WTC11 (cell line): Measurements from ENCODE around the gene RRP1. TPM values are rescaled to one million over a fixed set of nuclear protein-coding genes. Genes with fewer than 3 reads are reported as not detected.

ENCODE experiments used
- ATAC-seq: fragments of 200-7000 bp; cut with Tn5 transposase; 2 replicates; pipeline ENCODE4 v1.10.0; 2021; ENCODE audit warnings: mild to moderate bottlenecking, moderate library complexity
- CTCF ChIA-PET: fragments of 300-600 bp; sonication (Branson Sonifier 250); formaldehyde crosslinking; loops from one replicate; lab custom pipeline; 2021; ENCODE audit warnings: antibody characterized with exemption; lab: Charles Lee
- POLR2A ChIA-PET: fragments of 350-600 bp; sonication (Branson Sonifier 250); formaldehyde crosslinking; loops from one replicate; lab custom pipeline; 2021; ENCODE audit warnings: antibody characterized with exemption; lab: Charles Lee
- DNase-seq: peaks from one replicate; pipeline ENCODE4 v3.0.0; 2021; ENCODE audit warnings: low spot score
- H3K27ac Mint-ChIP-seq: 2 replicates; pipeline ENCODE4 v1.8.0; 2021; ENCODE audit warnings: mixed read lengths
- H3K27me3 Mint-ChIP-seq: 2 replicates; pipeline ENCODE4 v1.8.0; 2021; ENCODE audit warnings: low read depth, mild to moderate bottlenecking, moderate library complexity, mixed read lengths
- H3K36me3 Mint-ChIP-seq: 2 replicates; pipeline ENCODE4 v1.8.0; 2021; ENCODE audit warnings: mixed read lengths
- H3K4me1 Mint-ChIP-seq: 2 replicates; pipeline ENCODE4 v1.8.0; 2022; ENCODE audit warnings: mixed read lengths
- H3K4me3 Mint-ChIP-seq: 2 replicates; pipeline ENCODE4 v1.8.0; 2021; ENCODE audit warnings: mild to moderate bottlenecking, moderate library complexity, mixed read lengths
- H3K9me3 Mint-ChIP-seq: 2 replicates; pipeline ENCODE4 v1.8.0; 2021; ENCODE audit warnings: mixed read lengths
- ATF1 ChIP-seq: sonication (generic); formaldehyde crosslinking; IDR thresholded peaks from 2 replicates; pipeline ENCODE4 v1.8.1; 2023; ENCODE audit warnings: mild to moderate bottlenecking, moderate library complexity, missing genetic modification reagents
- CREM ChIP-seq: sonication (generic); formaldehyde crosslinking; IDR thresholded peaks from 2 replicates; pipeline ENCODE4 v1.8.1; 2022; ENCODE audit warnings: mild to moderate bottlenecking, missing genetic modification reagents, moderate library complexity
- GRHL2 ChIP-seq: fragments of 250-450 bp; sonication (Bioruptor Pico); IDR thresholded peaks from 2 replicates; pipeline ENCODE4 v1.8.0; 2022; ENCODE audit warnings: mild to moderate bottlenecking, moderate library complexity; ENCODE audit not compliant: insufficient replicate concordance, severe bottlenecking
- GTF2I ChIP-seq: fragments of 250-450 bp; sonication (Bioruptor Pico); conservative IDR thresholded peaks from 2 replicates; pipeline ENCODE4 v1.4.0; 2021; ENCODE audit warnings: mild to moderate bottlenecking
- HMGA2 ChIP-seq: fragments of 250-450 bp; sonication (Bioruptor Pico); IDR thresholded peaks from 2 replicates; pipeline ENCODE4 v1.4.0; 2021; ENCODE audit warnings: mild to moderate bottlenecking, moderate library complexity
- NFE2L1 ChIP-seq: sonication (generic); formaldehyde crosslinking; IDR thresholded peaks from 2 replicates; pipeline ENCODE4 v1.8.1; 2023; ENCODE audit warnings: missing genetic modification reagents
- NFYB ChIP-seq: sonication (generic); formaldehyde crosslinking; conservative IDR thresholded peaks from 2 replicates; pipeline ENCODE4 v1.8.0; 2022; ENCODE audit warnings: low read depth, missing genetic modification reagents
- NR1H2 ChIP-seq: sonication (generic); formaldehyde crosslinking; IDR thresholded peaks from 2 replicates; pipeline ENCODE4 v1.9.0; 2021; ENCODE audit warnings: mild to moderate bottlenecking, moderate library complexity, missing genetic modification reagents
- RORB ChIP-seq: fragments of 250-450 bp; sonication (Bioruptor Pico); IDR thresholded peaks from 2 replicates; pipeline ENCODE4 v1.9.0; 2021; ENCODE audit warnings: mild to moderate bottlenecking
- TEAD4 ChIP-seq: sonication (generic); formaldehyde crosslinking; IDR thresholded peaks from 2 replicates; pipeline ENCODE4 v1.8.0; 2022; ENCODE audit warnings: mild to moderate bottlenecking, missing genetic modification reagents
- ZNF121 ChIP-seq: sonication (generic); formaldehyde crosslinking; IDR thresholded peaks from 2 replicates; pipeline ENCODE4 v1.8.0; 2023; ENCODE audit warnings: missing genetic modification reagents
- ZNF219 ChIP-seq: sonication (generic); formaldehyde crosslinking; IDR thresholded peaks from 2 replicates; pipeline ENCODE4 v1.8.0; 2023; ENCODE audit warnings: missing genetic modification reagents, mild to moderate bottlenecking, borderline replicate concordance
- total RNA-seq: library from RNA; stranded (reverse); gene quantifications from 3 replicates; pipeline ENCODE4 v1.2.3, GENCODE V29; 2021
- TF ChIP-seq, protein P1 (sequence below): sonication (generic); formaldehyde crosslinking; IDR thresholded peaks from 2 replicates; pipeline ENCODE4 v1.8.1; 2022; ENCODE audit warnings: mild to moderate bottlenecking, missing genetic modification reagents, moderate library complexity, borderline replicate concordance
- TF ChIP-seq, protein P2 (sequence below): sonication (generic); formaldehyde crosslinking; conservative IDR thresholded peaks from 2 replicates; pipeline ENCODE4 v1.8.1; 2022; ENCODE audit warnings: mild to moderate bottlenecking, missing genetic modification reagents
- TF ChIP-seq, protein P3 (sequence below): sonication (generic); formaldehyde crosslinking; IDR thresholded peaks from 2 replicates; pipeline ENCODE4 v1.8.0; 2023; ENCODE audit warnings: missing genetic modification reagents
- TF ChIP-seq, protein P4 (sequence below): sonication (generic); formaldehyde crosslinking; IDR thresholded peaks from 2 replicates; pipeline ENCODE4 v1.8.1; 2022; ENCODE audit warnings: low read depth, missing genetic modification reagents, borderline replicate concordance
- TF ChIP-seq, protein P5 (sequence below): sonication (generic); formaldehyde crosslinking; IDR thresholded peaks from 2 replicates; pipeline ENCODE4 v1.8.1; 2023; ENCODE audit warnings: mild to moderate bottlenecking, missing genetic modification reagents, moderate library complexity
- TF ChIP-seq, protein P6 (sequence below): sonication (generic); formaldehyde crosslinking; IDR thresholded peaks from 2 replicates; pipeline ENCODE4 v1.8.1; 2022; ENCODE audit warnings: mild to moderate bottlenecking, moderate library complexity, missing genetic modification reagents
- TF ChIP-seq, protein P7 (sequence below): fragments of 250-450 bp; sonication (Bioruptor Pico); IDR thresholded peaks from 2 replicates; pipeline ENCODE4 v1.9.0; 2021; ENCODE audit warnings: mild to moderate bottlenecking, borderline replicate concordance

RRP1 gene
- total RNA-seq, 1 experiment from 2014 or later: 53.0 TPM

DNA sequence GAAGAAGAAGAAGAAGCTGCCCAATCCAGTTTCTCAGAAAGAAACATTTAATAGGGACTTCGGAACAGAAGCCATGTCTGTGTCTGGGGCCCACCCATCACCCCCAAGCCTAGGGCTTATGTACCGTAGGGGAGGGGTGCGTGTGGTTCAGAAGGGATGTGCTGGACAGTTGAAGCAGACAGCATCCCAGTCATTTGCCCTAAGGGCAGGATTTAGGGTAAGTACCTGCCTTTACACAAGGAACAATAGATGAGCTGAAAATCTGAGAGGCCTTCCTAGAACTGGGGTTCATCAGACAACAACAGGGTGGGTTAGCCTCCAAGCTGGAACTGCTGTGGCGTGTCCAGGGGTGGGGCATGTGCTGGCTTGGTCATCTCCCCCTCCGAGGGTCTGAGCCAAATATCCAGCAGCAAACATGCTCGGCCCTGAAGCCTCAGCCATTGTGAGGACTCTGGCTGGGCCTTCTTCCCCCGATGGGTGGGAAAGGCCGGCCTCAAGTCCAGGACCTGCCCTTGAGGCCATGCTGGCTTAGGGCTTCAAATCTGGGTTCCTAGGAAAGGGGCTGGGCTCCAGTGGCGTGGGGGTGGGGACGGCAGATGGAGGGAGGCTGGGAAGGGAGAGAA lies 25.4 kb upstream of the RRP1 start:
- Mint-ChIP-seq H3K36me3 (peaks cover 15% of the 10 kb centered on the region), H3K4me1 (peaks cover 19% of the 10 kb centered on the region)
- POLR2A ChIA-PET: no interaction called here
- TF ChIP-seq ZNF121 (CRISPR knock-in tag): no peak
- TF ChIP-seq, all 79 proteins: peak for 0
- Mint-ChIP-seq H3K4me3 (no peak overlapping the region), H3K9me3 (no peaks in the 10 kb centered on the region), H3K27ac (no peak overlapping the region), H3K27me3 (no peaks in the 10 kb centered on the region; the same call in 1 of the 2 replicates)
- ATAC-seq: no peak
- no peak for DNase-seq
- CTCF ChIA-PET: no interaction called here

DNA sequence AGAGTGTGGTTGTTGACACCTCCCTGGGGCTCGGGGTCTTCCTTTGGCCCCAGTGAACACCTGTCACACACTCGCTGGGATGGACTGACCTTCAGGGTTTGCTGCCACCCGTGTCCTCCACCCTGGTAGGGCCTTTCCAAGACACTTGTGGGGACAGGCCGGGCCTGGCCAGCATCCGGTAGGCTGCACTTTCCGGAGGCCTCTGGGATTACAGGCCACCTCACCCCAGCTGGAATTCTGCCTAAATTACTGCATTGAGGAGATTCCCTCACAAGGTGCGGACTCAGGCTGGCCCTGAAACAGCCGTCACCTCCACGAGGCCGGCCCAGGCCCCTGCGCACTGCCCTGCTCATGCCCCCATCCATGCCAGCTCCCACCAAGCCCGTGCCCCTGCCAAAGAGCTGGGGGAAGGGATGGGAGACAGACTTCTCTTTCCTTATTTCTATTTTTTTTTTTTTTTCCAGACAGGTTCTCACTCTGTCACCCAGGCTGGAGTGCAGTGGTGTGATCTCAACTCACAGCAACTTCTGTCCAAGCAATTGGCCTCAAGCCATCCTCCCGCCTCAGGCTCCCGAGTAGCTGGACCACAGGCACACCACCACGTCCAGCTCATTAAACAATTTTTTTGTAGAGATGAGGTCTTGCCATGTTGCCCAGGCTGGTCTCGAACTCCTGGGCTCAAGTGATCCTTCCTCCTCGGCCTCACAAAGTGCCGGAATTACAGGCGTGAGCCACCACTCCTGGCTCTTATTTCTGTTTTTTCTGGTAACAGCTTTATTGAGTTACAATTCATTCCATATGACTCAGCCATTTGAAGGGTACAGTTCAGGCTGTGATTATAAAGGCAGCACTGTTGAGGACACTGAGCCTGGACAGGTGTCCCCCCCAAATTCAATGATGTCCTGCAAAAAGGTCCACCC lies 24.5 kb upstream of the RRP1 start:
- DNase-seq (no peak), ATAC-seq (no peak)
- peaks cover 15% of the 10 kb centered on the region for H3K36me3 Mint-ChIP-seq
- H3K4me1 Mint-ChIP-seq: peaks cover 24% of the 10 kb centered on the region
- ChIA-PET CTCF (no interaction called here), POLR2A (no interaction called here)
- H3K4me3 Mint-ChIP-seq: no peak overlapping the region
- no peak overlapping the region; the same call in 1 of the 2 replicates for H3K27ac Mint-ChIP-seq
- H3K27me3 Mint-ChIP-seq: no peaks in the 10 kb centered on the region; the same call in 1 of the 2 replicates
- TF ChIP-seq ATF1 (CRISPR knock-in tag): no peak
- TF ChIP-seq TEAD4 (CRISPR knock-in tag): no peak
- no peak for TF ChIP-seq NFYB (CRISPR knock-in tag)
- no peak for TF ChIP-seq RORB
- TF ChIP-seq, protein P1, sequence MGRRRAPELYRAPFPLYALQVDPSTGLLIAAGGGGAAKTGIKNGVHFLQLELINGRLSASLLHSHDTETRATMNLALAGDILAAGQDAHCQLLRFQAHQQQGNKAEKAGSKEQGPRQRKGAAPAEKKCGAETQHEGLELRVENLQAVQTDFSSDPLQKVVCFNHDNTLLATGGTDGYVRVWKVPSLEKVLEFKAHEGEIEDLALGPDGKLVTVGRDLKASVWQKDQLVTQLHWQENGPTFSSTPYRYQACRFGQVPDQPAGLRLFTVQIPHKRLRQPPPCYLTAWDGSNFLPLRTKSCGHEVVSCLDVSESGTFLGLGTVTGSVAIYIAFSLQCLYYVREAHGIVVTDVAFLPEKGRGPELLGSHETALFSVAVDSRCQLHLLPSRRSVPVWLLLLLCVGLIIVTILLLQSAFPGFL: no peak
- TF ChIP-seq NR1H2: no peak
- TF ChIP-seq, protein P2, sequence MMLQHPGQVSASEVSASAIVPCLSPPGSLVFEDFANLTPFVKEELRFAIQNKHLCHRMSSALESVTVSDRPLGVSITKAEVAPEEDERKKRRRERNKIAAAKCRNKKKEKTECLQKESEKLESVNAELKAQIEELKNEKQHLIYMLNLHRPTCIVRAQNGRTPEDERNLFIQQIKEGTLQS (CRISPR knock-in tag): no peak
- TF ChIP-seq HMGA2 (CRISPR knock-in tag): no peak
- no peak for TF ChIP-seq GTF2I (CRISPR knock-in tag)
- TF ChIP-seq, protein P3, sequence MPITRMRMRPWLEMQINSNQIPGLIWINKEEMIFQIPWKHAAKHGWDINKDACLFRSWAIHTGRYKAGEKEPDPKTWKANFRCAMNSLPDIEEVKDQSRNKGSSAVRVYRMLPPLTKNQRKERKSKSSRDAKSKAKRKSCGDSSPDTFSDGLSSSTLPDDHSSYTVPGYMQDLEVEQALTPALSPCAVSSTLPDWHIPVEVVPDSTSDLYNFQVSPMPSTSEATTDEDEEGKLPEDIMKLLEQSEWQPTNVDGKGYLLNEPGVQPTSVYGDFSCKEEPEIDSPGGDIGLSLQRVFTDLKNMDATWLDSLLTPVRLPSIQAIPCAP (CRISPR knock-in tag): no peak
- TF ChIP-seq, protein P4, sequence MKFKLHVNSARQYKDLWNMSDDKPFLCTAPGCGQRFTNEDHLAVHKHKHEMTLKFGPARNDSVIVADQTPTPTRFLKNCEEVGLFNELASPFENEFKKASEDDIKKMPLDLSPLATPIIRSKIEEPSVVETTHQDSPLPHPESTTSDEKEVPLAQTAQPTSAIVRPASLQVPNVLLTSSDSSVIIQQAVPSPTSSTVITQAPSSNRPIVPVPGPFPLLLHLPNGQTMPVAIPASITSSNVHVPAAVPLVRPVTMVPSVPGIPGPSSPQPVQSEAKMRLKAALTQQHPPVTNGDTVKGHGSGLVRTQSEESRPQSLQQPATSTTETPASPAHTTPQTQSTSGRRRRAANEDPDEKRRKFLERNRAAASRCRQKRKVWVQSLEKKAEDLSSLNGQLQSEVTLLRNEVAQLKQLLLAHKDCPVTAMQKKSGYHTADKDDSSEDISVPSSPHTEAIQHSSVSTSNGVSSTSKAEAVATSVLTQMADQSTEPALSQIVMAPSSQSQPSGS (CRISPR knock-in tag): no peak
- TF ChIP-seq, all 79 proteins: peak for 0
- H3K9me3 Mint-ChIP-seq: no peaks in the 10 kb centered on the region

DNA sequence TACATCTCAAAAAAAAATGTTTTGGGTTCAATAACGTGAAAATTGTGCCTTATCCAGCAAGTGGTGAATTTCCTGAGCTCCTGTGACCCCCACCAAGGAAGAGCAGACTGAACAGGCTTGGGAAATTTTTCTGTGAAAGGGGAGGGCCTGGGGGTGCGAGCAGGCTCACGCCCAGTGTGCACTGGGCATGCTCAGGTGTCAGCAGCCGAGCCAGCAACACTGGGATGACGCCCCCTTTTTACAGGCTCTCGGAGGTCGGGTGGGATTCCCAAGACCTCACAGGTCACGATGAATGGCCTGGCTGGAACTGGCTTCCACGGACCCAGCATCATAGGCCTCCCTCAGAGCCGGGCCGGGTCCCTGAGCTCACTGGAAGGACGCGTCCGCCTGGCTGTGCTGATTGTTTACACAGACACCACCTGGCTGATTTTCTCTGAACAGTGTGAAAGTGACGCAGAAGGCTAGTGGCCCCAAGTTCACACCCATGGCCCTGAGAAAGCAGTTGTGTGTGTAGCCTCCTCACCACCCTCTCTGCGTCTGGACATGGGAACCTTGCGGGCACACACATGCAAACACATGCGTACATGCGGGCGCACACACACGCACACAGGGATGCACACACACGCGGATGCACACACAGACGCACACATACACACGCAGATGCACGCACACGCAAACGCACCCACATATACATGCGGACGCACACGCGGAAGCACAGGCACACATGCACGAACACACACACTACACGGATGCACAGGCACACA lies 22.5 kb upstream of the RRP1 start:
- DNase-seq (no peak), ATAC-seq (no peak)
- H3K27ac Mint-ChIP-seq: peak overlapping the region; percentile 92
- CTCF ChIA-PET: interaction anchor here (0.7 to 3.9 kb wide), 3 partner anchors 38 to 328 kb away, joined by 3 to 29 read pairs (median 3); no protein-coding TSS in a partner anchor
- H3K9me3 Mint-ChIP-seq: no peaks in the 10 kb centered on the region
- H3K4me3 Mint-ChIP-seq: no peak overlapping the region
- H3K4me1 Mint-ChIP-seq: peaks cover 35% of the 10 kb centered on the region
- peaks cover 11% of the 10 kb centered on the region for H3K36me3 Mint-ChIP-seq
- H3K27me3 Mint-ChIP-seq: no peaks in the 10 kb centered on the region; the same call in 1 of the 2 replicates
- POLR2A ChIA-PET: no interaction called here
- TF ChIP-seq NFE2L1 (CRISPR knock-in tag) (no peak), ZNF219 (no peak), CREM (CRISPR knock-in tag) (no peak), ZNF121 (CRISPR knock-in tag) (no peak), GRHL2 (no peak)
- TF ChIP-seq, protein P5, sequence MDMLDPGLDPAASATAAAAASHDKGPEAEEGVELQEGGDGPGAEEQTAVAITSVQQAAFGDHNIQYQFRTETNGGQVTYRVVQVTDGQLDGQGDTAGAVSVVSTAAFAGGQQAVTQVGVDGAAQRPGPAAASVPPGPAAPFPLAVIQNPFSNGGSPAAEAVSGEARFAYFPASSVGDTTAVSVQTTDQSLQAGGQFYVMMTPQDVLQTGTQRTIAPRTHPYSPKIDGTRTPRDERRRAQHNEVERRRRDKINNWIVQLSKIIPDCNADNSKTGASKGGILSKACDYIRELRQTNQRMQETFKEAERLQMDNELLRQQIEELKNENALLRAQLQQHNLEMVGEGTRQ (CRISPR knock-in tag): no peak
- TF ChIP-seq, protein P6, sequence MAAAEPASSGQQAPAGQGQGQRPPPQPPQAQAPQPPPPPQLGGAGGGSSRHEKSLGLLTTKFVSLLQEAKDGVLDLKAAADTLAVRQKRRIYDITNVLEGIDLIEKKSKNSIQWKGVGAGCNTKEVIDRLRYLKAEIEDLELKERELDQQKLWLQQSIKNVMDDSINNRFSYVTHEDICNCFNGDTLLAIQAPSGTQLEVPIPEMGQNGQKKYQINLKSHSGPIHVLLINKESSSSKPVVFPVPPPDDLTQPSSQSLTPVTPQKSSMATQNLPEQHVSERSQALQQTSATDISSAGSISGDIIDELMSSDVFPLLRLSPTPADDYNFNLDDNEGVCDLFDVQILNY (CRISPR knock-in tag): no peak
- TF ChIP-seq, protein P7, sequence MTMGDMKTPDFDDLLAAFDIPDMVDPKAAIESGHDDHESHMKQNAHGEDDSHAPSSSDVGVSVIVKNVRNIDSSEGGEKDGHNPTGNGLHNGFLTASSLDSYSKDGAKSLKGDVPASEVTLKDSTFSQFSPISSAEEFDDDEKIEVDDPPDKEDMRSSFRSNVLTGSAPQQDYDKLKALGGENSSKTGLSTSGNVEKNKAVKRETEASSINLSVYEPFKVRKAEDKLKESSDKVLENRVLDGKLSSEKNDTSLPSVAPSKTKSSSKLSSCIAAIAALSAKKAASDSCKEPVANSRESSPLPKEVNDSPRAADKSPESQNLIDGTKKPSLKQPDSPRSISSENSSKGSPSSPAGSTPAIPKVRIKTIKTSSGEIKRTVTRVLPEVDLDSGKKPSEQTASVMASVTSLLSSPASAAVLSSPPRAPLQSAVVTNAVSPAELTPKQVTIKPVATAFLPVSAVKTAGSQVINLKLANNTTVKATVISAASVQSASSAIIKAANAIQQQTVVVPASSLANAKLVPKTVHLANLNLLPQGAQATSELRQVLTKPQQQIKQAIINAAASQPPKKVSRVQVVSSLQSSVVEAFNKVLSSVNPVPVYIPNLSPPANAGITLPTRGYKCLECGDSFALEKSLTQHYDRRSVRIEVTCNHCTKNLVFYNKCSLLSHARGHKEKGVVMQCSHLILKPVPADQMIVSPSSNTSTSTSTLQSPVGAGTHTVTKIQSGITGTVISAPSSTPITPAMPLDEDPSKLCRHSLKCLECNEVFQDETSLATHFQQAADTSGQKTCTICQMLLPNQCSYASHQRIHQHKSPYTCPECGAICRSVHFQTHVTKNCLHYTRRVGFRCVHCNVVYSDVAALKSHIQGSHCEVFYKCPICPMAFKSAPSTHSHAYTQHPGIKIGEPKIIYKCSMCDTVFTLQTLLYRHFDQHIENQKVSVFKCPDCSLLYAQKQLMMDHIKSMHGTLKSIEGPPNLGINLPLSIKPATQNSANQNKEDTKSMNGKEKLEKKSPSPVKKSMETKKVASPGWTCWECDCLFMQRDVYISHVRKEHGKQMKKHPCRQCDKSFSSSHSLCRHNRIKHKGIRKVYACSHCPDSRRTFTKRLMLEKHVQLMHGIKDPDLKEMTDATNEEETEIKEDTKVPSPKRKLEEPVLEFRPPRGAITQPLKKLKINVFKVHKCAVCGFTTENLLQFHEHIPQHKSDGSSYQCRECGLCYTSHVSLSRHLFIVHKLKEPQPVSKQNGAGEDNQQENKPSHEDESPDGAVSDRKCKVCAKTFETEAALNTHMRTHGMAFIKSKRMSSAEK (CRISPR knock-in tag): no peak
